ENCODE measurements around the gene PROSER2. TPM values are rescaled to one million over a fixed set of nuclear protein-coding genes. Genes with fewer than 3 reads are reported as not detected.

PROSER2 gene
- total RNA-seq, 1 donor from 2014 or later: 15.0 TPM

GRCh38 chr10:11906714-11907113 lies 83.6 kb downstream of the PROSER2 start:
- DNase-seq (ENCODE audit: low read depth): peak; percentile 79

GRCh38 chr10:11907914-11908313 lies 84.8 kb downstream of the PROSER2 start:
- no peak for DNase-seq (ENCODE audit: low read depth)

DNA sequence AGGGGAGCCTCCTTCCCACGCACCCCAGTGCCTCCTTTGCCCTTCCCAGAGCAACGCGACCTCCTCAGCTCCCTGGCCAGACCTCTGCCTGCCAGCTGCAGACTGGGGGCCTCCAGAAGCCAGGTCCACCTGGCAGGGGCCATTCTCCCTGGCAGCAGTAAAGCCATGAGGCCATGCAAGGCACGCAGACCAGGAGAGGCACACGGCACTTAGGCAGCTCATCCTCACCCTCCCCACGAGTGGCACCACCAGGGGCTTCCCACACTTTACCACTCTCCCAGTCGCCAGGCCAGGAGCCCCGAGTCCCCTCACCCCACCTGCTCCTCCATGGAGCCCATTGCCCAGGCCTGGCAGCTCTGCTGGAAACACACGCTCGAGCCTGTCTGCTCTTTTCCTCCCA lies 85.4 kb downstream of the PROSER2 start:
- DNase-seq (ENCODE audit: low read depth): no peak

- DNase-seq (ENCODE audit: low read depth): no peak
These were observed 85.8 kb downstream of the PROSER2 start for GRCh38 chr10:11908991-11909390.

GRCh38 chr10:11909618-11910017 lies 86.5 kb downstream of the PROSER2 start:
- DNase-seq (ENCODE audit: low read depth): no peak

- DNase-seq (ENCODE audit: low read depth): no peak
These were observed 86.9 kb downstream of the PROSER2 start for GRCh38 chr10:11910102-11910501.

DNA sequence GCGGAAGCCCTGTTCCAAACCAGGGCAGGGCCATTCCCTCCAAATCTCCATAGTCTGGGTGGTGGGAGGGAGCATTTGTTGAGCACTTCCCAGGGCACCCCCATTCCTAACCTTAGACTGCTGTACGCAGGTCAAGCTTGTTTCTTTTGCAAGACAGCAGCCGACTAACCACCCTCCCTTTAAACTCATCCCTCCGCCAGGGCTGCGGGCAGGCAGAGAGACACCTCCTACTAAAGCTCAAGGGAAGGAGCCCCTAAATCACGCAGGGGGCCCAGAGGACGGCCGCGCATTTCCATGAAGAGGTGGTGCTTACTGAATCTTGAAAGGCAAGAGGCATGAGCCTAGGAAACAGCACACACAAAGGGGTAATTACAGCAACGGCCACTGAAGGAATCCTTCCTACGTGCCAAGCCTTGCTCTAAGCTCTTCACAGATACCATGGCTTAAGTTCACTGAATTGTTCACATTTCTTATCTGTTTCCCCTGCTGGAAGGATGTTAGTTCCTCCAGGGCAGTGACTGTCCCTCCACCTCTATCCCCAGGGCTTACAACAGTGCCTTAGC lies 90.0 kb downstream of the PROSER2 start:
- no peak for DNase-seq (ENCODE audit: low read depth)

GRCh38 chr10:11918384-11918783 lies 95.2 kb downstream of the PROSER2 start:
- DNase-seq (ENCODE audit: low read depth): no peak

GRCh38 chr10:11919271-11919670 lies 96.1 kb downstream of the PROSER2 start:
- DNase-seq (ENCODE audit: low read depth): no peak

Other genes starting within 250 kb of the PROSER2 start
- 6.0 and 6.5 TPM in 2 replicates for gene USP6NL, start 211.7 kb upstream of the PROSER2 start, total RNA-seq
- 1.3 and 2.4 TPM in 2 replicates for gene ECHDC3, start 81.0 kb upstream of the PROSER2 start, total RNA-seq
- 14.1 and 17.0 TPM in 2 replicates for gene UPF2, start 219.5 kb downstream of the PROSER2 start, total RNA-seq
- 15.0 and 20.5 TPM in 2 replicates for gene DHTKD1, start 245.6 kb downstream of the PROSER2 start, total RNA-seq

Data from myocyte (in vitro differentiated cells).